HepG2 (cell line): ENCODE data around the gene PKMYT1. TPM values are rescaled to one million over a fixed set of nuclear protein-coding genes. Genes with fewer than 3 reads are reported as not detected.

Experiments
- BATF2 ChIP-seq: sonication (generic); formaldehyde crosslinking; IDR thresholded peaks from 2 replicates; pipeline ENCODE4 v1.8.0; 2022; ENCODE audit warnings: mild to moderate bottlenecking, missing genetic modification reagents, moderate library complexity
- CBX5 ChIP-seq: sonication (generic); formaldehyde crosslinking; IDR thresholded peaks from 2 replicates; pipeline ENCODE4 v1.4.0; 2020; ENCODE audit warnings: missing genetic modification reagents, borderline replicate concordance
- EEA1 ChIP-seq: sonication (generic); formaldehyde crosslinking; IDR thresholded peaks from 2 replicates; pipeline ENCODE4 v1.5.1; 2020; ENCODE audit warnings: mild to moderate bottlenecking, missing genetic modification reagents, borderline replicate concordance
- FOSL2 ChIP-seq: sonication (generic); formaldehyde crosslinking; IDR thresholded peaks from 2 replicates; pipeline ENCODE4 v1.4.0; 2020; ENCODE audit warnings: missing genetic modification reagents
- KDM5B ChIP-seq: sonication (generic); formaldehyde crosslinking; IDR thresholded peaks from 2 replicates; pipeline ENCODE4 v1.4.0; 2020; ENCODE audit warnings: missing genetic modification reagents, mild to moderate bottlenecking, borderline replicate concordance
- NAIF1 ChIP-seq: sonication (generic); formaldehyde crosslinking; IDR thresholded peaks from 2 replicates; pipeline ENCODE4 v1.5.0; 2020; ENCODE audit warnings: mild to moderate bottlenecking, missing genetic modification reagents, borderline replicate concordance
- NCOA2 ChIP-seq: sonication (generic); formaldehyde crosslinking; IDR thresholded peaks from 2 replicates; pipeline ENCODE4 v1.8.0; 2022; ENCODE audit warnings: inconsistent platforms
- NCOR1 ChIP-seq: fragments of 200-600 bp; sonication (generic); IDR thresholded peaks from 2 replicates; pipeline ENCODE4 v1.7.0; 2017; ENCODE audit warnings: antibody characterized with exemption, low read length, borderline replicate concordance
- NFAT5 ChIP-seq: sonication (generic); formaldehyde crosslinking; IDR thresholded peaks from 2 replicates; pipeline ENCODE4 v1.4.0; 2020; ENCODE audit warnings: missing genetic modification reagents
- NR2F2 ChIP-seq: IDR thresholded peaks from 2 replicates; pipeline ENCODE4 v1.6.1; 2012; ENCODE audit warnings: low read depth, inconsistent platforms, borderline replicate concordance
- PPARG ChIP-seq: conservative IDR thresholded peaks from 2 replicates; pipeline ENCODE4 v1.6.1; 2016; ENCODE audit warnings: missing biosample characterization, missing genetic modification reagents
- SMARCC2 ChIP-seq: fragments of 450-650 bp; IDR thresholded peaks from 2 replicates; pipeline ENCODE4 v1.6.1; 2017; ENCODE audit warnings: antibody characterized with exemption, mild to moderate bottlenecking
- TBX3 ChIP-seq: fragments of 450-650 bp; IDR thresholded peaks from 2 replicates; pipeline ENCODE4 v1.6.1; 2017; ENCODE audit warnings: antibody characterized with exemption, mild to moderate bottlenecking, inconsistent platforms, borderline replicate concordance
- ZFP90 ChIP-seq: sonication (generic); formaldehyde crosslinking; IDR thresholded peaks from 2 replicates; pipeline ENCODE4 v1.8.0; 2022; ENCODE audit warnings: missing genetic modification reagents, mild to moderate bottlenecking, inconsistent platforms, borderline replicate concordance
- ZMYM4 ChIP-seq: sonication (generic); formaldehyde crosslinking; IDR thresholded peaks from 2 replicates; pipeline ENCODE4 v1.8.1; 2023; ENCODE audit warnings: mild to moderate bottlenecking, missing genetic modification reagents
- ZNF562 ChIP-seq: sonication (generic); formaldehyde crosslinking; IDR thresholded peaks from 2 replicates; pipeline ENCODE4 v1.8.0; 2022; ENCODE audit warnings: missing genetic modification reagents, borderline replicate concordance
- ZNF609 ChIP-seq: sonication (generic); formaldehyde crosslinking; IDR thresholded peaks from 2 replicates; pipeline ENCODE4 v1.4.0; 2020; ENCODE audit warnings: mild to moderate bottlenecking, missing genetic modification reagents, borderline replicate concordance
- ZNF674 ChIP-seq: sonication (generic); formaldehyde crosslinking; IDR thresholded peaks from 2 replicates; pipeline ENCODE4 v1.5.0; 2020; ENCODE audit warnings: low read depth, mild to moderate bottlenecking, missing genetic modification reagents
- polyA plus RNA-seq, 8 experiments: library from polyadenylated mRNA; depleted of rRNA in 3 of 8; stranded (reverse) in 7 of 8; unstranded in 1 of 8; fragments of >200 nt; fragmentation: Illumina TruSeq in 4 of 8; extraction: Trizol in 4 of 8; gene quantifications; 2 replicates each; pipeline versions ENCODE4 v1.2.1 to v1.2.3, GENCODE V29; 2011 to 2016; ENCODE audit warnings: low read depth in 4 of 8, missing spikeins in 1 of 8, mixed read lengths in 1 of 8; ENCODE audit not compliant: insufficient read depth in 1 of 8
- total RNA-seq, 5 experiments: library from RNA; depleted of rRNA; stranded (reverse); fragments of >200 nt; fragmentation: Illumina TruSeq; extraction: Trizol; gene quantifications; 2 replicates each; pipeline ENCODE4 v1.2.3, GENCODE V29; 2016; ENCODE audit warnings: low read depth in 1 of 5

Gene PKMYT1
- total and polyA plus RNA-seq, 2 of the 13 experiments (the other 11 are each of a cell fraction or from before 2014, with no cell fraction given): 7.0 to 27.8 TPM

GRCh38 chr16:2968738-2969544 is 11.3 kb downstream of the PKMYT1 start, which contains the start of gene PAQR4 (continued):
- TF ChIP-seq ZNF609 (CRISPR knock-in tag): peak; percentile 75; the same call in 1 of the 2 replicates
- TF ChIP-seq SMARCC2: no peak
- peak; percentile 91; the same call in 1 of the 2 replicates for TF ChIP-seq NFAT5
- TF ChIP-seq FOSL2 (CRISPR knock-in tag): peak; percentile 58
- TF ChIP-seq NCOA2 (CRISPR knock-in tag): peak; percentile 59; the same call in 1 of the 2 replicates
- TF ChIP-seq NR2F2: no peak
- TF ChIP-seq ZNF674 (CRISPR knock-in tag): peak; percentile 86; the same call in 1 of the 2 replicates
- TF ChIP-seq NAIF1 (CRISPR knock-in tag): peak; percentile 75; the same call in 1 of the 2 replicates
- TF ChIP-seq KDM5B (CRISPR knock-in tag): peak; percentile 98
- no peak for TF ChIP-seq NCOR1
- peak; percentile 82; the same call in 1 of the 2 replicates for TF ChIP-seq CBX5 (CRISPR knock-in tag)
- peak; percentile 91 for TF ChIP-seq BATF2 (CRISPR knock-in tag)
- peak; percentile 77 for TF ChIP-seq PPARG (CRISPR knock-in tag)
- TF ChIP-seq ZFP90 (CRISPR knock-in tag): peak; percentile 99
- TF ChIP-seq ZMYM4 (CRISPR knock-in tag): peak; percentile 83
- TF ChIP-seq TBX3: peak; percentile 47; the same call in 1 of the 2 replicates
- TF ChIP-seq ZNF562 (CRISPR knock-in tag): no peak
- peak; percentile 68; the same call in 1 of the 2 replicates for TF ChIP-seq EEA1 (CRISPR knock-in tag)
